ENCODE data around the gene PANK2. TPM values are rescaled to one million over a fixed set of nuclear protein-coding genes. Genes with fewer than 3 reads are reported as not detected.
"Not testable (repeated sequence)": the region's sequence is repeated elsewhere in the genome, so short reads cannot be mapped to it uniquely, and the experiment has no call there.

The PANK2 gene
- total RNA-seq, 1 donor from 2014 or later, result 16.4 TPM

DNA sequence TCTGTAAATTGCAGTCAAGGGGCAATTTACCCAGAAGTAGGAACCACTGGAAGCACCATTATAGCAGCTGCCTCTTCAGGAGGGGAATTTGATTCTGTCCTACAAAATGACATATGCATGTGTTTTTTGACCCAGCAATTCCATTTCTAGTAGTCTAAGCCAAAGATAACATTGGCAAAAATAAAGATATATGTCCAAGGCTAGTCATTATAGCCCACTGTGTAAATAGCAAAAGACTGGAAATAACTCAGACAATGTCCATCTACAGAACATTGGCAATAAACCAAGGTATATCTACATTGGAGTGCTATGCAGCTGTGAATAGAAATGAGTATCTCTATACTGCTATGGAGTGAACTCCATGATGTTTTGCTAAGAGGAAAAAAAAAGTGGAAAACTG lies 12.5 kb upstream of the PANK2 start:
- no peak overlapping the region for H3K4me3 ChIP-seq
- peaks cover 13% of the 10 kb centered on the region for H3K4me1 ChIP-seq
- no peak overlapping the region for H3K27ac ChIP-seq (replicated peaks)
- H3K27me3 ChIP-seq (ENCODE audit: low read depth), result no peaks in the 10 kb centered on the region
- no peak for DNase-seq
- intact Hi-C loops (cut with micrococcal nuclease), result no loop called here
- H3K9me3 ChIP-seq (replicated peaks), result no peaks in the 10 kb centered on the region
- H3K36me3 ChIP-seq, result peaks cover 29% of the 10 kb centered on the region
- TF ChIP-seq, protein P1, sequence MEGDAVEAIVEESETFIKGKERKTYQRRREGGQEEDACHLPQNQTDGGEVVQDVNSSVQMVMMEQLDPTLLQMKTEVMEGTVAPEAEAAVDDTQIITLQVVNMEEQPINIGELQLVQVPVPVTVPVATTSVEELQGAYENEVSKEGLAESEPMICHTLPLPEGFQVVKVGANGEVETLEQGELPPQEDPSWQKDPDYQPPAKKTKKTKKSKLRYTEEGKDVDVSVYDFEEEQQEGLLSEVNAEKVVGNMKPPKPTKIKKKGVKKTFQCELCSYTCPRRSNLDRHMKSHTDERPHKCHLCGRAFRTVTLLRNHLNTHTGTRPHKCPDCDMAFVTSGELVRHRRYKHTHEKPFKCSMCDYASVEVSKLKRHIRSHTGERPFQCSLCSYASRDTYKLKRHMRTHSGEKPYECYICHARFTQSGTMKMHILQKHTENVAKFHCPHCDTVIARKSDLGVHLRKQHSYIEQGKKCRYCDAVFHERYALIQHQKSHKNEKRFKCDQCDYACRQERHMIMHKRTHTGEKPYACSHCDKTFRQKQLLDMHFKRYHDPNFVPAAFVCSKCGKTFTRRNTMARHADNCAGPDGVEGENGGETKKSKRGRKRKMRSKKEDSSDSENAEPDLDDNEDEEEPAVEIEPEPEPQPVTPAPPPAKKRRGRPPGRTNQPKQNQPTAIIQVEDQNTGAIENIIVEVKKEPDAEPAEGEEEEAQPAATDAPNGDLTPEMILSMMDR (IDR thresholded peaks at IDR 0.05; ENCODE audit: borderline replicate concordance), result no peak

DNA sequence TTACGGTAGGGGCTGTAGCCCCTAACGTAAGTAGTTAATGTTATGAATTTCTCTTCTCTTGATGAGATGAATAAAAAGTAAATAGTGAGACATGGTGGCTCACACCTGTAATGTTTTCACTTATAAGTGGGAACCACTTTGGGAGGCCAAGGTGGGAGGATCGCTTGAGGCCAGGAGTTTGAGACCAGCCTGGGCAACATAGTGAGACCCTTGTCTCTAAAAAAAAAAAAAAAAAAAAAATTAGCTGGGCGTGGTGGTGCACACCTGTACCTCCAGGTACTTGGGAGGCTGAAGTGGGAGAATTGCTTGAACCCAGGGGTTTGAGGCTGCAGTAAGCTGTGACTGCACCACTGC lies 10.3 kb upstream of the PANK2 start:
- H3K27ac ChIP-seq (replicated peaks); H3K4me3 ChIP-seq; intact Hi-C loops (cut with micrococcal nuclease); H3K36me3 ChIP-seq; H3K4me1 ChIP-seq; H3K27me3 ChIP-seq (ENCODE audit: low read depth); DNase-seq; H3K9me3 ChIP-seq (replicated peaks): not testable (repeated sequence)

DNA sequence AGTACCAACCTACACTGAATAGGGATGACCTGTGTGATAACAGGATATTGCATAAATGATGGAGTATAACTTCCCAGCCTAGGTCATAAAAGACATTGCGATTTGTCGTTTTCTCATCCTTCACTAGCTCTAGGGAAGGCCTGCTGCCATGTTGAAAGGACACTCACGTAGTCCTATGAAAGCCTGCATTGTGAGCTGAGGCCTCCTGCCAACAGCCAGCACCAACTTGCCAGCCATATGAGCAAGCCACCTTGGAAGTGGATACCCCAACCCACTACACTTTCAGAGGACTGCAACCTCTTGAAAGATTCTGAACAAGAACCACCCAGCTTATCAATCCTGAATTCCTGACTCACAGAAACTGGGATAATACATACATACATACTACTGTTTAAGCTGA lies 3.5 kb upstream of the PANK2 start:
- intact Hi-C loops (cut with micrococcal nuclease), result no loop called here

DNA sequence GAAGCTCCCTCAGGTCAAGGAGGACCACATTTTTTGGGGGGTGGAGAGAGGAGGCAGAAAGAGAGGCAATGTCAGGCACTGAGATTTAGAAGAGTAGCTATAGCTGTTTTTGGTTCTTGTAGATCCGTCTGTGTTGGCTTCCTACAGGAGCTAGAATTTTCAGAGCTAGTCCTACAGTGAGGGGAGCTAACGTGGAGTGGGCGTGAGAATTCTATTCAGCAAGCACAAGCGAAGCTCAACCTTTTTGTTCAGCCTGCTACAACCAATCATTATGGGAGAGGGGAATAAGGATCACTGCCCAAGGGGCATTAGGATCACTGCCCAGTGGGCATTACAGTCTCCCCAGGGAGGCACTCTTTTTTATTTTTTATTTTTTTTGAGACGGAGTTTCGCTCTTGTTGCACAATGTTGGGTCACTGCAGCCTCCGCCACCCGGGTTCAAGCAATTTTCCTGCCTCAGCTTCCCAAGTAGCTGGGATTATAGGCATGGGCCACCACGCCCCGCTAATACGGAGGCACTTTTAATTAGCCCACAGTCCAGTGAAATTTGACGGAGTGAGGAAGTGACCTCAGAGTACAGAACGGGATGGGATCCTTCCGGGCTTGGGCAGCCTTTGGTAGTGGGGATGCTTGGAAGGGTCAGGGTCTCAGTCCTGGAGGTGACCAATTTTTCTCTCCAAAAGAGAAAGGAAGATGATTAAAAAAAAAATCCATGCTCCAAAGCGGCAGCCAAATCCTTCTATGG lies 1.1 kb upstream of the PANK2 start:
- peak overlapping the region; percentile 81 for H3K4me3 ChIP-seq
- peaks cover 5% of the 10 kb centered on the region for H3K36me3 ChIP-seq
- DNase-seq, result no peak
- H3K4me1 ChIP-seq, result peaks cover 54% of the 10 kb centered on the region
- H3K27ac ChIP-seq (replicated peaks), result peak overlapping the region; percentile 95
- no peaks in the 10 kb centered on the region for H3K27me3 ChIP-seq (ENCODE audit: low read depth)
- intact Hi-C loops (cut with micrococcal nuclease), result no loop called here
- no peaks in the 10 kb centered on the region for H3K9me3 ChIP-seq (replicated peaks)
- TF ChIP-seq, protein P1 (IDR thresholded peaks at IDR 0.05; ENCODE audit: borderline replicate concordance), result no peak

More for the DNA sequence above, 3.5 kb upstream of the PANK2 start:
- Histone ChIP-seq H3K36me3 (peaks cover 5% of the 10 kb centered on the region), H3K9me3 (replicated peaks) (no peaks in the 10 kb centered on the region), H3K4me1 (peaks cover 30% of the 10 kb centered on the region), H3K4me3 (no peak overlapping the region), H3K27me3 (ENCODE audit: low read depth) (no peaks in the 10 kb centered on the region), H3K27ac (replicated peaks) (no peak overlapping the region)
- TF ChIP-seq, protein P1 (IDR thresholded peaks at IDR 0.05; ENCODE audit: borderline replicate concordance), result no peak
- no peak for DNase-seq

DNA sequence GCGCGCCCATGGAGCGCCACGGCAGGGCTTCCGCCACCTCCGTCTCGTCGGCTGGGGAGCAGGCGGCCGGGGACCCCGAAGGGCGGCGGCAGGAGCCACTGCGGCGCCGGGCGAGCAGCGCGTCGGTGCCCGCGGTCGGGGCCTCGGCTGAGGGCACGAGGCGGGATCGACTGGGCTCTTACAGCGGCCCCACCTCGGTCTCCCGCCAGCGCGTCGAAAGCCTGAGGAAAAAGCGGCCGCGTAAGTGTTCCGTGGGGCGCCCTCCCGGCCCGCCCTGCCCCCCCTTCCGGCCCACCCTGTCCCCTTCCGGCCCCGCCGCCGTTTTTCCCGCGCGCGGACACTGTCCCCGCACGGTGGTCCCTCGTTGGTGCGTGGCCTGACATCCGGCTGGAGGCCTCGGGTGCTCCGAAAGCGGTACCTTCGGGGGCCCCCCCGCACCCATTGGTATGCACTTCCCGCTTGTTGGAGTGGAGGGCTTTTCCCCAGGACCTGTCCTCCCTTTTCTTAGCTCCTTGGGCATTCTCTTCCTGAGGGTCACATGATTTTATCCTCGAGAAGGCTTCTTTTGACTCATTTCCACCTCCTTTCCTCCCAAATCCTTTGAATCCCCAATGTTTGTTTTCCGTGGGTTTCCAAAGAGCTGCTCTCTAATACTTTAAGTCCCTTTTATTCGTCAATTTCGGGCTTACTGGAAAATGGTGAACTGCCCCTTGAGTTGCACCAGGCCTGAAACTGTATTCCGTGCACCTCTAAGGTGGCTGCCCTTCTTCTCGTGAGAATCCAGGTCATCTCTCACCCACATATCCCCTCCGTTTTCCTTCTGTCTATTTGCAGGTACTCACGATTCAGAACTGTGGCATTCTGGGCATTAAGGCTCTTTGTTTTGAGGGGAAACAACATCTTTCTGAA lies 556 bp downstream of the PANK2 start:
- Histone ChIP-seq H3K4me1 (peaks cover 70% of the 10 kb centered on the region), H3K4me3 (peak overlapping the region; percentile 81), H3K27ac (replicated peaks) (peak overlapping the region; percentile 95), H3K27me3 (ENCODE audit: low read depth) (no peaks in the 10 kb centered on the region), H3K36me3 (peaks cover 5% of the 10 kb centered on the region), H3K9me3 (replicated peaks) (no peaks in the 10 kb centered on the region)
- TF ChIP-seq, protein P1 (IDR thresholded peaks at IDR 0.05; ENCODE audit: borderline replicate concordance), result no peak
- DNase-seq, result peak; percentile 37
- intact Hi-C loops (cut with micrococcal nuclease), result no loop called here

DNA sequence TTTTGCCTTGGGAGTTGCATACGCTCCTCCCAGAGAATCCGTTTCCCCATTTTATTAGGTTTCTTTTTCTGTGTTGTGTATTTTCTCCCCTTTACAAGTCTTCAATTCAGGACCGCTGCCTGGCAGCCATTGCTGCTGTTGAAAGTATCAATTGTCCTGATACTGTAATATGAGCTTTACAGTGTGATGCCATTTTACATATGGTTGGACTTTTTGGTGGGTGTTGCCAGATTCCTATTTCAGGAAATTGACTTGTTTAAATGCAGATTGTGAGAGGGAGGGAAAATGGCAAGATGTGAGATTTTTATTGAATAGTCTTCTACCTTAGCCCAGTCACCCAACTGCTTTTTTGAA lies 1.2 kb downstream of the PANK2 start:
- DNase-seq, result no peak
- Histone ChIP-seq H3K9me3 (replicated peaks) (no peaks in the 10 kb centered on the region), H3K36me3 (peaks cover 5% of the 10 kb centered on the region), H3K27me3 (ENCODE audit: low read depth) (no peaks in the 10 kb centered on the region), H3K4me1 (peaks cover 77% of the 10 kb centered on the region), H3K4me3 (peak overlapping the region; percentile 81), H3K27ac (replicated peaks) (peak overlapping the region; percentile 95)
- intact Hi-C loops (cut with micrococcal nuclease), result no loop called here
- TF ChIP-seq, protein P1 (IDR thresholded peaks at IDR 0.05; ENCODE audit: borderline replicate concordance), result no peak
